ENCODE data around the gene ZCWPW1.

- no peak for TF ChIP-seq POLR2AphosphoS5 (IDR thresholded peaks at IDR 0.05)
- no peak for TF ChIP-seq POLR2A (IDR thresholded peaks at IDR 0.05)
Observed at GRCh38 chr7:100472121-100472851, 43.8 kb upstream of the ZCWPW1 start.
